Urothelium cell line (cell line): ENCODE measurements around the gene BATF3.
A peak's percentile ranks its signal among the peaks of the same experiment; 100 is the strongest.
"Not testable (repeated sequence)": the region's sequence is repeated elsewhere in the genome, so short reads cannot be mapped to it uniquely, and the experiment has no call there.

Experiments used
- DNase-seq: peaks from one replicate; pipeline ENCODE4 v3.0.0; 2011; ENCODE audit warnings: low spot score, mixed read lengths
- FAIRE-seq: peaks from 2 replicates; lab custom pipeline; 2011; peaks lifted over from hg19 to GRCh38; lab: Jason Lieb, UNC

BATF3 gene

GRCh38 chr1:212699625-212700222 lies at the start of gene BATF3:
TSS of gene BATF3 (minus strand) at chr1:212699840. CDS start at chr1:212699762, 78 bp downstream.
- FAIRE-seq (no peak), DNase-seq (peak; percentile 53)

GRCh38 chr1:212746546-212746945 lies 46.9 kb upstream of the BATF3 start:
- FAIRE-seq: no peak
- DNase-seq: no peak

- no peak for DNase-seq
- no peak for FAIRE-seq
Measured at GRCh38 chr1:212745303-212745702, 45.7 kb upstream of the BATF3 start.

GRCh38 chr1:212743901-212744475 lies 44.3 kb upstream of the BATF3 start:
- no peak for DNase-seq
- FAIRE-seq: no peak

- FAIRE-seq: no peak
- no peak for DNase-seq
Measured at GRCh38 chr1:212738330-212738729, 38.7 kb upstream of the BATF3 start.

GRCh38 chr1:212737559-212737958 lies 37.9 kb upstream of the BATF3 start:
- DNase-seq: no peak
- FAIRE-seq: no peak

GRCh38 chr1:212733109-212733508 lies 33.5 kb upstream of the BATF3 start:
- DNase-seq: no peak
- no peak for FAIRE-seq

- FAIRE-seq (no peak), DNase-seq (no peak)
Measured at GRCh38 chr1:212731630-212732029, 32.0 kb upstream of the BATF3 start.

GRCh38 chr1:212728606-212729005 lies 29.0 kb upstream of the BATF3 start:
- no peak for FAIRE-seq
- no peak for DNase-seq

GRCh38 chr1:212727386-212728181 lies 27.9 kb upstream of the BATF3 start:
- no peak for FAIRE-seq

GRCh38 chr1:212724679-212725078 lies 25.0 kb upstream of the BATF3 start:
- FAIRE-seq, DNase-seq: not testable (repeated sequence)

More at GRCh38 chr1:212727386-212728181, 27.9 kb upstream of the BATF3 start:
- peak; percentile 43 for DNase-seq

- DNase-seq (no peak), FAIRE-seq (no peak)
Measured at GRCh38 chr1:212722270-212722957, 22.8 kb upstream of the BATF3 start.

GRCh38 chr1:212721388-212722247 lies 22.0 kb upstream of the BATF3 start:
- DNase-seq (peak; percentile 73), FAIRE-seq (no peak)

- DNase-seq (no peak), FAIRE-seq (no peak)
Measured at GRCh38 chr1:212719633-212720032, 20.0 kb upstream of the BATF3 start.

GRCh38 chr1:212718499-212718898 lies 18.9 kb upstream of the BATF3 start:
- FAIRE-seq: no peak
- DNase-seq: no peak

- DNase-seq (no peak), FAIRE-seq (no peak)
Measured at GRCh38 chr1:212716161-212716560, 16.5 kb upstream of the BATF3 start.

- DNase-seq: no peak
- no peak for FAIRE-seq
Measured at GRCh38 chr1:212713465-212714136, 14.0 kb upstream of the BATF3 start.

GRCh38 chr1:212712451-212713303 lies 13.0 kb upstream of the BATF3 start:
- no peak for DNase-seq
- FAIRE-seq: no peak

- DNase-seq, FAIRE-seq: not testable (repeated sequence)
Measured at GRCh38 chr1:212711974-212712373, 12.3 kb upstream of the BATF3 start.
